NCI-H460 (cell line): ENCODE results near the gene WWOX. TPM values are rescaled to one million over a fixed set of nuclear protein-coding genes. Genes with fewer than 3 reads are reported as not detected.

Experiments used
- DNase-seq: peaks from one replicate; pipeline ENCODE4 v3.0.0-alpha.2; 2016; ENCODE audit warnings: low read depth; ENCODE audit errors: extremely low read depth
- total RNA-seq: library from RNA; depleted of rRNA; stranded (reverse); fragments of >200 nt; shearing (Covaris generic); gene quantifications from 2 replicates; pipeline ENCODE4 v1.2.3, GENCODE V29; 2014

The WWOX gene
- total RNA-seq, 1 experiment from 2014 or later, result 11.1 TPM

DNA sequence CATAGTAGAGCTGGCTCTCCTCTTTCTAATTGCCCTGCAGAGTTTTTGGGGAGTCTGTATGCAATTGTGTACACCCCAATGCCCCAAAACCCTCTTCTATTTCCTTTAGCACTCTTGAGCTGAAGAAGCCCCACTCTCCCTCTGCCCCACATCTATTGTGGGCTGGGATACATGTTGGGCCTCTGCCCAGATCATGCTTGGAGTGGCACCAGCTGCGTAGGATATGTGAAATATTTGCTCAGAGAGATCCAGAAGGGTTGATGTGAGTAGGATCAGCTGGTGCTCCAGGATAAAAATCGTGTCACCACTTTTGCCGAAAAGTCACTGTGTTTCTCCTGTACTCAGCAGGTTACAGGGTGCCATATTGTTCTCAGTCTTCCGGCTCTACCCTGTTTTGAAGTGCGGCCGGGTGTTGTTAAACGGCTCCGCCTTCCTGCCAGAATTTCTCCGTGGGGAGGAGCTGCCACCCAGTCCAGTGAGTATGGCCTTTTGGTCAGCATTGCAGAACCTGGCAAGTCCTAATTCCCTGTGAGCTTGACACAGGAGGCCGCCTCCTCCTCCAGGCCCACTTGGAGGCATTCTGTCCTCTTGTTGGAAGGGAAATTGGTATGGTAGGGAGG is 664.5 kb downstream of the WWOX start:
- no peak for DNase-seq

GRCh38 chr16:78764478-78764877 is 665.0 kb downstream of the WWOX start:
- no peak for DNase-seq

DNA sequence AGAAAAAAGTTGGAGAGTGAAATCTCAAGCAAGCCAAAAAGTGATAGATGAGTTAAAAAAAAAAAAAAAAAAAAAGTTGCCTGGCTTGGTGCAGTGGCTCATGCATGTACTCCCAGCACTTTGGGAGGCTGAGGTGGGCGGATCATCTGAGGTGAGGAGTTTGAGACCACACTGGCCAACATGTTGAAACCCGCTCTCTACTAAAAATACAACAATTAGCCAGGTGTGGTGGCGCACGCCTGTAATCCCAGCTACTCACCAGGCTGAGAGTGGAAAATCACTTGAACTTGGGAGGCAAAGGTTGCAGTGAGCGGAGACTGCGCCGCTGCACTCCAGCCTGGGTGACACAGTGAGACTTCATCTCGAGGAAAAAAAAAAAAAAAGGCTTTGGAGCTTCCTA is 668.8 kb downstream of the WWOX start:
- no peak for DNase-seq

DNA sequence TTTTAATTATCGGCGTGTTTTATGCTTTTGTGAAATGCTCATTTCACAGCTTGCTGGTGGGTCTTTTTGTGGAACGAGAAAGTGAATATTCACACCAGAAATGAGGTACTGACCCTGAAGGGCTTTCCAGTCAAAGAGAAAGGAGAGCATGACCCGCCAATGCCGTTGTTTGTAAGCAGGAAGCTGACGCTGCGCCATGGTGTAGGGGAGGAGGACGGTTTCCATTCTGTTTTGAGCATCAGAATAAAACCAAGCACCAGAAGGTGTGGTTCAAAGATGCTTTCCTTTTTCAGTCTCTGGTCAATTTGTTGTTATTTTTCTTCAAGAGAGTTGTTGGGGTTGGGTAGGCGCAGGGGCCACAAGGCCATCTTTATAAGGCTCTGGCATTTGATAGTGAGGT is 669.3 kb downstream of the WWOX start:
- DNase-seq, result no peak

DNA sequence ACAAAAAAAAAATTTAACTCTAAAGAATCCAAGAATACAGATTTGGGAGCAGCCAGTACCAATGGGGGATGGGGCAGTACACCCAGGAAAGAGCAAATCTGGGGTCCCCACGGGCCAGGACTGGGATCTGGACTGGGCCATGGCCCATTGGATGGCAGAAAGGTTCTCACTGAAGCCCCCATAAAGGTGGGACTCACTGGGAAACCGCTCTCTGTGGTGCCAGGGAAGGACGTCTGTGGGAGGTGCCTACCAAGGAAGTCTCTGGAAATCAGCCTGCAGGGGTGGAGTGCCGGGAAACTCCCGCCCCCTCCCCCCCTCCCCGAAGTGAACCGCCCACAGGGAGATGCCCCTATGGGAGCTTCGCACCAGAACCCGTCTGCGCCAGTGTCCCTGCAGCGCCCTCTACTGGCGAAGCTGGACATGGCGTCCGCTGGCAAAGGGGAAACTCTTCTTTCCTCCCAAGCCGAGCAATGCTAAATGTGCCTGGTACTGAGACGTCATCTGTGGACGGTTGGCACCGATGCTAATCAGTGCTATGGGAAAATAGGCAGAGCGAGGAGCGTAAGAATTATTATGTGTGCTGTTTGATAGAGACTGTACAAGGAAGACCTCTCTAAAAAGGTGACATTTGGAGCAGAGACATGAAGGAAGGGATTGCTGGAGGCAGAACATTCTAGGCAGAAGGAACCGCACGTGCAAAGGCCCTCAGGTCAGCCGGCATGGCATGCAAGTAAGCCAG is 671.1 kb downstream of the WWOX start:
- peak; percentile 5 for DNase-seq

DNA sequence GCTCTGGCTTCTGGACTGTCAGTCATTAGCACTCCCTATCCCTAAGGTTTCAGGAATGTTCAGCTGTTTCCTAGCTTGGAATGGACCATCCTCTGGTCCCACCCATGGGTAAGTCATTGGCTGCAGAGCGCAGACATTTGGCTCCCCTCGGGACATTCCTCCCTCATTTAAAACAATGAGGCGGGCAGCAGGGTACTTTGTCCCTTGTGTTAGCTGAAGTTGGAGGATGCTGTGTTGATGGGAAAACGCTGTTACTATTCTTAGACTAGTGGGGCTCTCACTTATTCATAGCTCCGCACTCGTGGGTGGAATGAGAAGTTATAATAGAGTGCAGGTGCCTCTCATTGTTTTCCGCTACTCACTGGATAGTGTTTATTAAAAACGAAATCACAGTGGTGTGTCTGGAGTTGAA is 673.8 kb downstream of the WWOX start:
- no peak for DNase-seq

GRCh38 chr16:78773706-78774105 is 674.3 kb downstream of the WWOX start:
- no peak for DNase-seq

GRCh38 chr16:78775161-78775561 is 675.7 kb downstream of the WWOX start:
- DNase-seq, result no peak

DNA sequence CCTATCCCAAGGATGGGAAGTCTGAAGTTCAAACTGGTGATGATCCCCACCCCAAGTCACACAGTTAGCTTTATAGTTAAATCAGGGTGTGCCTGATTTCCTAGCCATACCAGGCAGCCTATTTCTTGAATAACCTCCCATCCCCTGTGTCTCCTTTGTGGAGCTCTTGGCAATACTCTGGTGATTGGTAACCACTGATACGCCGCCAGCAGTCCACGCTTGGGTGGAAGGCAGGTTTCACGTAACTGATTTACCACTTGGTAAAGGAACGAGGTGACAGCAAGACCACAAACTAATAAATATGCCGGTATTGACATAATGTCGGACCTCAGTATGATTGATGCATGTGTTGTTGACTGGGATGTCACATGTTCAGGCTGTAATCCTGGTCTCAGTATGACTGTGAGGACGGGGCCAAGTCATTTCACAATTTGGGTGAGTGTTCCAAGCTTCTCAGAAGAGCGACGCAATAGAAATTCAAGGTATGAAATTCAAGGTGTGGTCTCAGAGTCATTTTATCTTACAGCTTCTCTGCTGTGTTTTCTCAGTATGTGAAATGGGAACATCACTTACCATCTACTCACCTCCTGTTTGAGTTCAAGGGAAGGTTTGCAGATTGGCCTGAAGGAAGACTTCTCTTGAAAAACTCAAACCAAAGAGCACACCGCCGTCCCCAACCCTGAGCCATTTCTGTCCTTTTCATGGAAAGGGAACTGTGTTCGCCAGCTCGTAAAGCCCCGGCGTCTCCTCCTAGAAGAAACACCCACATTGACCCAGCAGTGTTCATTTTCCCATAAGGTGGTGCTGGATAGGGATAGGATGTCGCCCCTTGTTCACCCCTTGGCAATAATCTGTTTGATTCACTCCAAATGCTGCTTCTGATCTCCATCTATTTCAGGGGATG is 678.9 kb downstream of the WWOX start:
- no peak for DNase-seq

GRCh38 chr16:78780808-78781207 is 681.4 kb downstream of the WWOX start:
- DNase-seq, result no peak

- no peak for DNase-seq
These were observed 683.1 kb downstream of the WWOX start for GRCh38 chr16:78782572-78782971.

DNA sequence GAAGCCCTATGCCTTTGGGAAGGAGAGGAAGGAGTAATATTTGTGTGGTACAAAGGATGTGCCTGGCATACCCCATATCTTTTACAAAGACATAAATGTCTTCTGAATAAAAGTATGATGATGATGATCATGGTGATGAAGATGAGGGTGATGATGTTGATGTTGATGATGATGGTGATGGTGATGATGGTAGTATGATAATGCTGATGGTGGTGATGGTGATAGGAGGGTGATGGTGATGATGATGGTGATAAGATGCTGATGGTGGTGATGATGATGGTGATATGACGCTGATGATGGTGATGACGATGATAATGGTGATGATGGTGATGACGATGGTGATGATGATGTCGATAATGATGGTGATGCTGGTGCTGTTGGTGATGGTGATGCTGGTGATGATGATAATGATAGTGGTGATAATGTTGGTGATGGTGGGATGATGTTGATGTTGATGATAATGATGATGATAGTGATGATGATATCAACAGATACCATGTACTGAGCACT is 684.2 kb downstream of the WWOX start:
- no peak for DNase-seq

DNA sequence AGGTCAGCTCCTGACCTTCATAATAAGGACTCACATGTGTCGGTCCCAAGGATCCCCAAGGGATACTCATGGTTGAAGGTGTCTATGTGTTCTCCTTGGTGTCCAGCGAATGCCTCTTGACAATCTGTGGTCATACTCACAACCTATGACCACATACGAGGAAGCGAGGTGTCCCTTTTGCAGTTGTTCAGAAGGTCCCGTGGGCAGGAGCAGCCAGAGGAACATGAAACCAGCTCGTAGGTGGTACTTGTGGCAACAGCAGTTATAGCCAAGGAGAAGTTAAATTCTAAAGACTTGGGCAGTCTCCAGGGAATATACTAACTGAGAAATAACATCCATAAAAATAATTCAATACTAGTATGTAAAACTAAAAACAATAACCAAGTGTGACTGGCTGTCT is 685.3 kb downstream of the WWOX start:
- DNase-seq, result no peak

- no peak for DNase-seq
These were observed 685.8 kb downstream of the WWOX start for GRCh38 chr16:78785218-78785617.

- DNase-seq, result no peak
These were observed 687.2 kb downstream of the WWOX start for GRCh38 chr16:78786635-78787034.

DNA sequence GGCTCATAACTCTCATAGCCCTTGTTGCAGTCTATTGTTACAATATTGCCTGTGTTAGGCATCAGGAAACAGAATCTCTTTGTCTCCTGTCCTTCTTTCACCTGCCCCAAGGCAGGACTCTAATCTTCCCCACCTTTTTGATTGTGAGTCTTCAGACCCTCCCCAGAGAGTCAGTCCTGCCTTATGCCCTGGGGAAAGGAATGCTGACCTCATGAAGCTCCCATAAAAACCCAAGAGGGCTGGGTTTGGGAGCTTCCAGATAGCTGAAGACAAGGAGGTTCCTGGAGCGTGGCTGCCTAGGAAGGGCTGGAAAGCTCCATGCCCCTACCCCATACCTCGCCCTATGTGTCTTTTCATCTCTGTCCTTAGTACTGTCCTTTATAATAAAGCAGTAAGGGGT is 688.8 kb downstream of the WWOX start:
- DNase-seq, result no peak

GRCh38 chr16:78788696-78789095 is 689.2 kb downstream of the WWOX start:
- DNase-seq, result no peak

- DNase-seq, result no peak
These were observed 690.1 kb downstream of the WWOX start for GRCh38 chr16:78789561-78789960.

GRCh38 chr16:78791011-78791410 is 691.6 kb downstream of the WWOX start:
- DNase-seq, result no peak

DNA sequence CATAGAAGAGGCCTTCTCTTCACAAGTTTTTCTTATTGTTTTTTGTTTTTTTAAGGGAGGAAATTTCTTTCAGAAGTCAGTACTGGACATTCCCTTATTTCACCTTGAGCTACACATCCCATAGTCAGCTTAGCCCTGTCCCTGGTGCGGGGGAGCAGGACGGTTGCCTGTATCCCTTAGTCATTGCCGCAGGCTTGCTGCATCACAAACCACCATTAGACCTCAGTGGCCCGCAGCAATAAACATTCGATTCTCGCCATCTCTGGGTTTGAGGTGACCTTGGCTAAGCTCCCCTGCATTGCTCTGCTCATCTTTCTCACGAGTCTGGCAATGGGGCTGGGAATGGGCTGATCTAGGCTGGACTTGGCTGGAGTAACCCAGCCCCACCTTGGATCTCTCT is 692.5 kb downstream of the WWOX start:
- DNase-seq, result no peak

DNA sequence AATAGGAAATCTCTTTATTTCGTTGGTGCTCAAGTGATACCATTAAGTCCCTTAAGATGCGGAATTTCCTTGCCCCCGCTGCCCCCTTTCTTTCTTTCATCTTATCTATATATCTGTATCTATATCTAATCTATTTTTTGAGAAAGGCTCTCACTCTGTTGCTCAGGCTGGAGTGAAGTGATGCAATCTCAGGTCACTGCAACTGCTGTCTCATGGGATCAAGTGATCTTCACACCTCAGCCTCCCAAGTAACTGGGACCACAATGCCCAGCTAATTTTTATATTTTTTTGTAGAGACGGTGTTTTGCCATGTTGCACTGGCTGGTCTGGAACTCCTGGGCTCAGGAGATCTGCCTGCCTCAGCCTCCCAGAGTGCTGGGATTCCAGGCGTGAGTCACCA is 693.5 kb downstream of the WWOX start:
- no peak for DNase-seq
